GM21526 (cell line): ENCODE data around the gene ADD3.

ENCODE experiments used
- ATAC-seq: cut with Tn5 transposase; IDR thresholded peaks from one replicate; pipeline ENCODE4 v1.9.1; 2021; ENCODE audit warnings: moderate library complexity; ENCODE audit not compliant: unreplicated experiment, low FRiP score

The ADD3 gene

GRCh38 chr10:110058212-110058611, 50.4 kb downstream of the ADD3 start:
- no peak for ATAC-seq

- ATAC-seq = no peak
Observed at GRCh38 chr10:110059925-110060324, 52.1 kb downstream of the ADD3 start.

DNA sequence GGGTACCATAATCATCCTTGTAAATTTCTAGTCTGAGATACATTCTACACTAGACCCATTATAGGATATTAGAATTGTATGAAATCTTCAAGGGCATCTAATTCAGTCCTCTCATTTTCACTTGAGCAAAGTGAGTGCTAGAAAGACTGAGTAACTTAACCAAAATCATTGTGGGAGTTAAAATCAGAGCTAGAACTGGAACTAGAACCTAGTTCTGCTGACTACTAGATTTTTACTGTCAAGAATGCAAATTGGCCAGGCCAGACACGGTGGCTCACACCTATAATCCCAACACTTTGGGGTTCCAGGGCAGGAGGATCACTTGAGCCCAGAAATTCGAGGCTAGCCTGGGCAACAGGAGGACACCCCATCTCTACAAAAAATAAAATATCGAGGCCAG, 53.9 kb downstream of the ADD3 start:
- ATAC-seq = no peak

DNA sequence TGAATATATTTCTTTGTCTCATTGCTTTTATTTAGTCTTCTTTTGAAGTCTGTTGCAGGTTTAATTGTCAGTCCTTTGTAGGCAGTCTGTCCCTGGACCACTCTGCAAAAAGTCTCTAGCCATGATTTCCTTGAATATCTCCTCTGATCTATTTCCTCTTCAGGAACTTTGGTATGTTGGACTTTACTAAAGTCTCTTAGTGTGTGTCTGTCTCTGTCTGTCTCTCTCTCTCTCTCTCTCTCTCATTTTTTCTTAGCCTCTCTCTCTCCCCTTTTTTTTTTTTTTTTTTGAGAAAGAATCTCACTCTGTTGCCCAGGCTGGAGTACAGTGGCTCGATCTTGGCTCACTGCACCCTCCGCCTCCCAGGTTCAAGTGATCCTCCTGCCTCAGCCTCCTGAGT, 57.5 kb downstream of the ADD3 start:
- no peak for ATAC-seq

- peak; percentile 55 for ATAC-seq
Observed at GRCh38 chr10:110067960-110068770, 60.4 kb downstream of the ADD3 start.

- no peak for ATAC-seq
Observed at GRCh38 chr10:110068780-110069179, 61.0 kb downstream of the ADD3 start.

GRCh38 chr10:110069502-110069982, 61.8 kb downstream of the ADD3 start:
- peak; percentile 65 for ATAC-seq

GRCh38 chr10:110073896-110074295, 66.1 kb downstream of the ADD3 start:
- no peak for ATAC-seq

- ATAC-seq = no peak
Observed at GRCh38 chr10:110074298-110074697, 66.5 kb downstream of the ADD3 start.

- no peak for ATAC-seq
Observed at GRCh38 chr10:110074758-110075671, 67.2 kb downstream of the ADD3 start.

- no peak for ATAC-seq
Observed at GRCh38 chr10:110075686-110076085, 67.9 kb downstream of the ADD3 start.

GRCh38 chr10:110076559-110077318, 69.0 kb downstream of the ADD3 start:
- ATAC-seq = peak; percentile 71

DNA sequence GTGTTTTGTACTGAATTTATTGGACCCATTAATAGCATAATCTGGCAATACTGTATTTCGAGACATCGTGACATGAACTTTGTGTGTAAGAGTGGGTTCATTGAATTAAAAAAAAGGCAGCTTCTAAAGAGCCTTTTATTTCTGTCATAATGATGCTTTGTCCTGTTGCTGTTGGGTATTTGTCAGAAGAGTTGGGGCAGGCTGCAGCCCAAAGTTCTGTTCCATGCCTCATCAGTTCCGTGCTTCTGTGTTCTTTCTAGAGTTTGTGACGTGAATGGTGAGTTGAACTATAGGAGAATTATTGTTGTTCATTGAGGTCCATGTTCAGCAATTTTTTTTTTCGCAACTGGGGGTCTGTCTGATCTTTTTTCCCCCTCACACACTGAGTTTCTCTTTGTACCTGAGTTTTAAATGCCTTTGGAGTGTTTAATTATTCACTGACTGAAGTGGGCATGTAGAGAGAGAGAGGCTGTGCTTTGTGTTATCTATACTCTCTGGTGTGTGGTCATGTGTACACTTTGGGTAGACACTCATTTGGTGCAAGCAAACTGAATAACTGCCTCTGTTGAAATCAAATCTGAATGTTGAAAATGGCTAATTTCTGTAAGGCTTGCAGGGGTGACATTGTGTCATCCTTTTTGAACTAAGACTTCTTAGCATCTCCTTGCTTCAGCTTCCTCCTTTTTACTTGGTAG, 69.8 kb downstream of the ADD3 start:
- ATAC-seq = no peak

DNA sequence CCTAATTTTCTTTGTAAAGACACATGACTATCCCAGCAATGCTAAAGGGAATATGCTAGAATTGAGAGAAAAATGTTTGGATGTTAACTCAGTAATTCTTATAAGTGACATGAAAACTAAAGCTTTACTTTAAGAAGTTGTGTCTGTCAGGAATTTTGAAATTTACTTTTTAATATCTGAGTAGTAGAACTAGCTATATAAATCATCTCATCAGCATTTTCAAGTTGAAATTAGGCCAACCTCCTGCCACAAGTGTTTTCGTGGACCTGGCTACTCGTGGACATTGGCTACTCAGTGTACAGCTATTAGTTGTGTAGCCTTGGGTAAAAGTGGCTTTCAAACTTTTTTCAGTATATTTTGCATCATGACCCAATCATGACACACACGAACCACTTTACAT, 70.5 kb downstream of the ADD3 start:
- no peak for ATAC-seq

- no peak for ATAC-seq
Observed at GRCh38 chr10:110081911-110082310, 74.1 kb downstream of the ADD3 start.

DNA sequence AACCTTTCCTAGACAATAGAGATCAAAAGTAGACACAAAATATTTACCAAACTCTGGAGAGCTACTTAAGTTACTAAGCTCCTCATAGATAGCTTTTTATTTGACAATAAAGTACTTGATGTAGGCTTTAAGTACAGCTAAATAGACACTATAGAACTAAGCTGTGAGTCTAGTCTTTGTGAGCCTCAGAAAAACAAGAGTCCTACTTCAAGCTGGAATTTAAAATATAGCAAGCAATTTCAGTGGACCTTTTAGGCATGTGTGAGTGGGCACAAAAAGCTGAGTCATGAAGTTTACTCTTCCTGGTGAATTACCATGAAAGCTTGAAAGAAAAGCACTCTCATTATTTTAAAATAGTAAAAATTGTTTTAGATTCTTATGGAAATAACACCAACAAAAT, 76.1 kb downstream of the ADD3 start:
- no peak for ATAC-seq

DNA sequence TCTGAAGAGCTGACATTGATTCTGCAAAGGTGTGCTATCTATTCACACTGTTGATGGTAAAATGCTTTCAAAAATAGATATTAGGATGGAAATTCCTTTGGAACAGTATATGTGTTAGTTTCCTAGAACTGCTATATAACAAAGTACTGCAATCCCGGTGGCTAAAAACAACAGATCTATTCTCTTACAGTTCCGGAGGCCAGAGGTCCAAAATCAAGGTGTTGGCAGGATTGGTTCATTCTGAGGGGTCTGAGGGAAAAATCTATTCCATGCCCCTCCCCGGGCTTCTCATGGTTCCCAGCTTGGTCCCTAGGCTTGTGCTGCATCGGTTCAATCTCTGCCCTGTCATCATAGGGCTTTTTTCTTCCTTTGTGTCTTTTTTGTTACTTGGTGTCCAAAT, 79.9 kb downstream of the ADD3 start:
- no peak for ATAC-seq

- no peak for ATAC-seq
Observed at GRCh38 chr10:110088367-110089104, 80.8 kb downstream of the ADD3 start.

DNA sequence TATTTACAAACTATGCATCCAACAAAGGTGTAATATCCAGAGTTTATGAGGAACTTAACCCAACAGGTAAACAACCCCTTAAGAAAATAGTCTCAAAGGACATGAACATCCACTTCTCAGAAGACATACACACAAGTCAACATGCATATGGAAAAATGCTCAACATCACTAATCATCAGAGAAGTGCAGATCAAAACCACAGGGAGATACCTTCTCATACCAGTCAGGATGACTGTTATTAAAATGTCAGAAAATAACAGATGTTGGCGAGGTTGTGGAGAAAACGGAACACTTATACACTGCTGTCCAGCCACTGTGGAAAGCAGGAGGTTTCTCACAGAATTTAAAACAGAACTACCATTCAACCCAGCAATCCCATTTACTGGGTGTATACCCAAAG, 84.0 kb downstream of the ADD3 start:
- ATAC-seq = no peak
